Epithelial cell of proximal tubule (primary cell): Measurements from ENCODE around the gene KLF17. TPM values are rescaled to one million over a fixed set of nuclear protein-coding genes. Genes with fewer than 3 reads are reported as not detected.

Source experiments
- DNase-seq: peaks from one replicate; pipeline ENCODE4 v3.0.0-alpha.2; 2011; ENCODE audit warnings: low read depth
- H3K4me3 ChIP-seq: 2 replicates; pipeline ENCODE4 v1.5.1; 2011; ENCODE audit warnings: low read depth, mild to moderate bottlenecking, low read length
- total RNA-seq: library from RNA; depleted of rRNA; stranded (reverse); fragments of >200 nt; gene quantifications from 2 replicates; pipeline ENCODE4 v1.2.3, GENCODE V29; 2015
- TF ChIP-seq, protein P1 (sequence below): conservative IDR thresholded peaks from 2 replicates; pipeline ENCODE4 v1.5.1; 2012; ENCODE audit warnings: low read depth, mild to moderate bottlenecking, low read length

Gene KLF17
- total RNA-seq, 1 donor from 2014 or later, result not detected

DNA sequence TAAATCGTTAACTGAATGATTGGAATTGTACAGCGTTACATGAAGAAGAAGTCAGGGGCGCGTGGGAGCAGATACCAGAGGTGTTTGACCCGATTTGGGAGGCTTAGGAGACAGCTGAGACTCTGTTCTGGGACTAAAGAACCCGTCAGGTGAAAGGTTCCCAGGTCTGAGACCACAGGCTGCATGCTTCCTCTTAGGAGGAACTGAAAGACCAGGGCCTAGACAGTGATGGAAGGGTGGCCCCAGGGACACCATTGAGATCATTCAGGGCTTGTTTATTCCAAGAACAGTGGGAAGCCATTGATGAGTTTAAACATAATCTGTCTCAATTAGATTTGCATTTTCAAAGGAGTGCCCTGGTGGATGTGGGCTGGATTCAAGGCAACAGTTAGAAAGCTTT is 904 bp downstream of the KLF17 start:
- no peak for DNase-seq
- no peak overlapping the region for H3K4me3 ChIP-seq
- TF ChIP-seq, protein P1, sequence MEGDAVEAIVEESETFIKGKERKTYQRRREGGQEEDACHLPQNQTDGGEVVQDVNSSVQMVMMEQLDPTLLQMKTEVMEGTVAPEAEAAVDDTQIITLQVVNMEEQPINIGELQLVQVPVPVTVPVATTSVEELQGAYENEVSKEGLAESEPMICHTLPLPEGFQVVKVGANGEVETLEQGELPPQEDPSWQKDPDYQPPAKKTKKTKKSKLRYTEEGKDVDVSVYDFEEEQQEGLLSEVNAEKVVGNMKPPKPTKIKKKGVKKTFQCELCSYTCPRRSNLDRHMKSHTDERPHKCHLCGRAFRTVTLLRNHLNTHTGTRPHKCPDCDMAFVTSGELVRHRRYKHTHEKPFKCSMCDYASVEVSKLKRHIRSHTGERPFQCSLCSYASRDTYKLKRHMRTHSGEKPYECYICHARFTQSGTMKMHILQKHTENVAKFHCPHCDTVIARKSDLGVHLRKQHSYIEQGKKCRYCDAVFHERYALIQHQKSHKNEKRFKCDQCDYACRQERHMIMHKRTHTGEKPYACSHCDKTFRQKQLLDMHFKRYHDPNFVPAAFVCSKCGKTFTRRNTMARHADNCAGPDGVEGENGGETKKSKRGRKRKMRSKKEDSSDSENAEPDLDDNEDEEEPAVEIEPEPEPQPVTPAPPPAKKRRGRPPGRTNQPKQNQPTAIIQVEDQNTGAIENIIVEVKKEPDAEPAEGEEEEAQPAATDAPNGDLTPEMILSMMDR, result no peak

DNA sequence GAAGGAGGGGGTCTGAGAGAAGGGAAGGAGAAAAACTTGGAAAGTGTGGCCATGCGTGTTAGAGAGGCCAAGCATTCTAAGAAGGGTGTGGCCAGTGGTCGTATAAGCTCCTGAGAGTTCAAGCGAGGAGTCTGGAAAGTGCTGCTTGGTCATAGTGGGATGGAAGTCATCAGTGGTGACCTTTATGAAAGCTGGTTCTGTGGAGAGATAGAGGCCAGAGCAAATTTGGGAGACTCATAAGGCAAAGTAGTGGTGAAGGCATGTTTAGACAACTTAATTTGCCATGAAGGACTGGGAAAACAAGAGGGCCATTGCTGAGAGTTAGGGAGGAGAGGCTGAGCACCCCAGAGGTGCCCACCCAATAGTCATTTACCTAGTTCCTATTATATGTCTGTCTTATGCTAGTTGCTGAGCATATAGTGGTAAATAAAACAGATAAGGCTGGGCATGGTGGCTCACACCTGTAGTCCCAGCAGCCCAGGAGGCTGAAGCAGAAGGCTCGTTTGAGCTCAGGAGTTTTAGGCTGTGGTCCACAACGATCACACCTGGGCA is 1.9 kb downstream of the KLF17 start:
- no peak overlapping the region for H3K4me3 ChIP-seq
- DNase-seq, result no peak
- TF ChIP-seq, protein P1, result no peak

DNA sequence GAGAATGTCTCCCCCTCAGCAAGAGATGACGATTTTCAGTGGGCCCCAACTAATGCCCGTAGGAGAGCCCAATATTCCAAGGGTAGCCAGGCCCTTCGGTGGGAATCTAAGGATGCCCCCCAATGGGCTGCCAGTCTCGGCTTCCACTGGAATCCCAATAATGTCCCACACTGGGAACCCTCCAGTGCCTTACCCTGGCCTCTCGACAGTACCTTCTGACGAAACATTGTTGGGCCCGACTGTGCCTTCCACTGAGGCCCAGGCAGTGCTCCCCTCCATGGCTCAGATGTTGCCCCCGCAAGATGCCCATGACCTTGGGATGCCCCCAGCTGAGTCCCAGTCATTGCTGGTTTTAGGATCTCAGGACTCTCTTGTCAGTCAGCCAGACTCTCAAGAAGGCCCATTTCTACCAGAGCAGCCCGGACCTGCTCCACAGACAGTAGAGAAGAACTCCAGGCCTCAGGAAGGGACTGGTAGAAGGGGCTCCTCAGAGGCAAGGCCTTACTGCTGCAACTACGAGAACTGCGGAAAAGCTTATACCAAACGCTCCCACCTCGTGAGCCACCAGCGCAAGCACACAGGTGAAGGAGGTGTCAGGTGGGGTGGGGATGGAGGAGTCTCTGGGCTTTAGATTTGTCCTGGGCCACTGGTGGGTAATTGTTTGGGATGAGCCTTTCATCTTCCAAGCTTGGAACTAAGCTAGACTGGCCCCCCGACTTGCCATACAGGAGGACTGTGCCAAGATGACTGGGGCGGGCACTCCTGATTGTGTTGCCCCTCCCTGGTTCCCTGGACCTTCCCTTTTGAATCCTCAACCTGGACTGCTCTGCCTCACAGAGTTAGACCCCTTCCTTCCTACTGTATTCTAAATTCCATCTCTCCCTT is 11.2 kb downstream of the KLF17 start:
- DNase-seq, result no peak
- no peak overlapping the region for H3K4me3 ChIP-seq
- TF ChIP-seq, protein P1, result no peak

DNA sequence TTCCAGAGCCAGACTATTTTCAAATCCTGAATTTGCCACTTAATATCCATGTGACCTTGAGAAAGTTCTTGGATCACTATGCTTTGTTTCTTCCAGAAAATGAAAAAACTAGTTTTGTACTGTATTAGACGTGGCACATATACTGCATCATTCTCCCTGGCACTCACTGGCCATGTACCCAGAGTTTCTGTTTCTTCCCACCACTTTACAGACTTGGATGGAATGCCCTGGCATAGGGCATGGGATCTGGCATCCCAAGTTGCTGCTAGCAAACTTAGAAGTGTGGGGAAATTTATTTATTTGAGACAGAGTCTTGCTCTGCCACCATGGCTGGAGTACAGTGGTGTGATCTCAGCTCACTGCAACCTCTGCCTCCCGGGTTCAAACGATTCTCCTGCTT is 12.8 kb downstream of the KLF17 start:
- no peak overlapping the region for H3K4me3 ChIP-seq
- no peak for DNase-seq
- TF ChIP-seq, protein P1, result no peak

DNA sequence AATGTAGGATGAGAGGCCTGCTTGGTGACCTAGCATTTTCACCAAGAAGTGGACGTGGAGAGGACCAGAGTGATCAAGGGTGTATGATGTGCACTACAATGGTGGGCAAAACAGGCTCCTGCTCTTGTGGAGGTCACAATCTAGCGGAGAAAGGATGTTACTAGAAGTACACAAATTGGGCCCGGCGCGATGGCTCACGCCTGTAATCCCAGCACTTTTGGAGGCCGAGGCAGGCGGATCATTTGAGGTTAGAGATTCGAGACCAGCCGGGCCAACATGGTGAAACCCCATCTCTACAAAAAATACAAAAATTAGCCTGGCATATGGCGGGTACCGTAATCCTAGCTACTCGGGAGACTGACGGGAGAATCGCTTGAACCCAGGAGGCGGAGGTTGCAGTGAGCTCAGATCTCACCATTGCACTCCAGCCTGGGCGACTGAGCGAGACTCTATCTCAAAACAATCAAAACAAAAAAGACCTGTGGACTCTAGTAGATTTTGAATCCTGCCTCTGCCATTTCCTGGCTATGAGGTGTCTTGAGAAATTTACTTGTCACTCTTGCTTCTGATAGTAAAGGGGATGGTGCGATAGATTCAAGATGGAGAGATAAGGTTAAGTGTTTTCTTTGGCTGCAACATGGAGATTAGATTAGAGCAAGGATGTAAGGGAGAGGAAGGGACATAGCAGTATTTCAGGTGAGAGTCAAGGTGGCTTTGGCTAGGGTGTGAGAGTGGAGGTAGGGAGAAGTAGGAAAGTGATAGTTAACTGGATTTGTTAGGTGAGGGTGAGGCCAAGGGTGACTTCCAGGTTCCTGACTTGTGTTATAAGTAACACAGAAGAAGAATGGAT is 15.7 kb downstream of the KLF17 start:
- TF ChIP-seq, protein P1, result no peak
- no peak overlapping the region for H3K4me3 ChIP-seq
- DNase-seq, result no peak

DNA sequence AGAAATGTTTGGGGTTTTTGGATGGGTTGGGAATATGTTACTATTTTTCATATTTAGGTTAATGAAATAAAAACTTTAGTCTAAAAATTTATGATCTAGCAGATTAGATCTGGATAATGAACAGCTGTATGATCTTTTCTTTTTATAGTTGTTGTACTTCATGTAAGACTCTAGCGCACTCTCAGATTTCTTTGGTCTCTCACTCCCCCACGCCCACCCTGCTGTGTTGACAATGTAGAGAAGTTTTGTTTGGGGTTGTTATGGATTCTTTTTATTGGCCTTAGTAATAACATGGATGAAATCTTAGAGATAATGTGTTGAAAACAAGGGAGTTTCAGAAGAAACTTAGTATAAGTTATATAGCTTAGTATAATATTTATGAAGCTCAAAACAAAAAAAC is 17.3 kb downstream of the KLF17 start:
- H3K4me3 ChIP-seq, result no peak overlapping the region
- no peak for DNase-seq

More for the DNA sequence above, 17.3 kb downstream of the KLF17 start:
- TF ChIP-seq, protein P1, result no peak
